PC-9 (cell line): Measurements from ENCODE around the gene ASCC3. TPM values are rescaled to one million over a fixed set of nuclear protein-coding genes. Genes with fewer than 3 reads are reported as not detected.

ENCODE experiments used
- BruUV-seq: library from RNA; stranded (reverse); fragments of 400-500 nt; replicated peaks from 2 replicates; lab custom pipeline; 2021; lab: Mats Ljungman, UMichigan
- CTCF ChIA-PET: fragments of 300-600 bp; sonication (Branson Sonifier 250); formaldehyde crosslinking; loops from one replicate; lab custom pipeline; 2022; ENCODE audit warnings: antibody characterized with exemption; lab: Charles Lee
- POLR2A ChIA-PET: fragments of 300-600 bp; sonication (Branson Sonifier 250); formaldehyde crosslinking; loops from one replicate; lab custom pipeline; 2022; ENCODE audit warnings: antibody characterized with exemption; ENCODE audit not compliant: unreplicated experiment; lab: Charles Lee
- DNase-seq, 2 experiments: peaks; one replicate each; pipeline versions ENCODE4 v3.0.0 to v3.0.0-alpha.2; 2015 to 2022; ENCODE audit warnings: mixed read lengths in 1 of 2
- H2AFZ ChIP-seq: fragments of 200-600 bp; sonication (generic); 2 replicates; pipeline ENCODE4 v1.8.1; 2017; ENCODE audit warnings: antibody characterized with exemption
- H3F3A ChIP-seq: fragments of 200-600 bp; sonication (generic); 2 replicates; pipeline ENCODE4 v1.8.1; 2017; ENCODE audit warnings: antibody characterized with exemption, mild to moderate bottlenecking, low read depth; ENCODE audit not compliant: insufficient read depth
- H3K27ac ChIP-seq: fragments of 200-600 bp; sonication (generic); 2 replicates; pipeline ENCODE4 v1.6.1; 2016; ENCODE audit warnings: mixed run types
- H3K27me3 ChIP-seq: fragments of 200-600 bp; sonication (generic); 2 replicates; pipeline ENCODE4 v1.6.1; 2016; ENCODE audit warnings: low read depth, mixed run types; ENCODE audit not compliant: insufficient read depth
- H3K36me3 ChIP-seq: fragments of 200-600 bp; sonication (generic); 2 replicates; pipeline ENCODE4 v1.6.1; 2016; ENCODE audit warnings: low read depth, mixed run types
- H3K4me1 ChIP-seq: fragments of 200-600 bp; sonication (generic); replicated peaks from 2 replicates; pipeline ENCODE4 v1.6.1; 2016; ENCODE audit warnings: mixed run types; ENCODE audit not compliant: insufficient read depth
- H3K4me2 ChIP-seq: fragments of 200-600 bp; sonication (generic); 2 replicates; pipeline ENCODE4 v1.6.1; 2017; ENCODE audit warnings: mixed run types
- H3K4me3 ChIP-seq: fragments of 200-600 bp; sonication (generic); 2 replicates; pipeline ENCODE4 v1.6.1; 2016; ENCODE audit warnings: mixed run types
- H3K79me2 ChIP-seq: fragments of 200-600 bp; sonication (generic); 2 replicates; pipeline ENCODE4 v1.6.1; 2017; ENCODE audit warnings: low read depth, mixed run types
- H3K9me2 ChIP-seq: fragments of 200-600 bp; sonication (generic); 2 replicates; pipeline ENCODE4 v1.8.1; 2017; ENCODE audit warnings: mild to moderate bottlenecking; ENCODE audit not compliant: insufficient read depth
- H3K9me3 ChIP-seq: fragments of 200-600 bp; sonication (generic); 2 replicates; pipeline ENCODE4 v1.8.1; 2016; ENCODE audit warnings: low read depth; ENCODE audit not compliant: insufficient read depth
- H4K20me1 ChIP-seq: fragments of 200-600 bp; sonication (generic); 2 replicates; pipeline ENCODE4 v1.8.1; 2017; ENCODE audit not compliant: insufficient read depth
- EZH2 ChIP-seq: fragments of 200-600 bp; sonication (generic); IDR thresholded peaks from 2 replicates; pipeline ENCODE4 v1.8.0; 2017; ENCODE audit warnings: antibody characterized with exemption, low read depth
- intact Hi-C: fragments of 100-400 bp; cut with micrococcal nuclease; formaldehyde crosslinking; loops from one replicate; pipeline ENCODE4 v1.10.0; 2022; ENCODE audit not compliant: unreplicated experiment
- total RNA-seq: library from RNA; stranded (reverse); gene quantifications from 2 replicates; pipeline ENCODE4 v1.2.3, GENCODE V29; 2021
- TF ChIP-seq, protein P1 (sequence below): fragments of 200-600 bp; sonication (generic); conservative IDR thresholded peaks from 2 replicates; pipeline ENCODE4 v1.6.1; 2017; ENCODE audit warnings: mixed run types, antibody characterized with exemption, mild to moderate bottlenecking, moderate library complexity

Gene ASCC3
- total RNA-seq, 1 experiment from 2014 or later, result 29.4 TPM

DNA sequence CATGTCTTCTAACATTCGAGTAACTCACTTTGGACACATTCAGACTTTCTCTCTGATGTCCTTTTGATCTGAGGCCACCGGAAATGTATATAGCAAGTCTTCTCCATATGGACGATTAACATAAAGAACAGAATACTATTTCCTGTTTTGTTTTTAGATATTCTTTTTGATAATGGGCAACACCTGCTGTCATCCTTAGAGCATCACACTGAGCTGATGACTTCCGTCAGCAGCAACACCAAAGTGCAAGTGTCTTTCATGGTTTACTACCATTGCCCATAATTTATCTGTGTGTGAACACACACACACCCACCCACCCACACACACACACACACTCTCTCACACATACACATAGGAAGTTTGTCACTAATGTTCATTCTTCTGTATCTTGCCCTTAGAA lies 303.7 kb downstream of the ASCC3 start:
- Histone ChIP-seq H3K27ac (no peak overlapping the region), H4K20me1 (no peaks in the 10 kb centered on the region), H3K36me3 (0 out of 2 replicates have a peak, but pooled peaks cover 3% of the 10 kb centered on the region), H3K79me2 (no peaks in the 10 kb centered on the region), H3K4me2 (no peak overlapping the region), H2AFZ (no peak overlapping the region), H3K9me2 (no peaks in the 10 kb centered on the region), H3F3A (no peaks in the 10 kb centered on the region), H3K4me3 (no peak overlapping the region), H3K27me3 (no peaks in the 10 kb centered on the region), H3K4me1 (no peaks in the 10 kb centered on the region), H3K9me3 (no peaks in the 10 kb centered on the region)
- no peak for TF ChIP-seq EZH2
- TF ChIP-seq, protein P1, sequence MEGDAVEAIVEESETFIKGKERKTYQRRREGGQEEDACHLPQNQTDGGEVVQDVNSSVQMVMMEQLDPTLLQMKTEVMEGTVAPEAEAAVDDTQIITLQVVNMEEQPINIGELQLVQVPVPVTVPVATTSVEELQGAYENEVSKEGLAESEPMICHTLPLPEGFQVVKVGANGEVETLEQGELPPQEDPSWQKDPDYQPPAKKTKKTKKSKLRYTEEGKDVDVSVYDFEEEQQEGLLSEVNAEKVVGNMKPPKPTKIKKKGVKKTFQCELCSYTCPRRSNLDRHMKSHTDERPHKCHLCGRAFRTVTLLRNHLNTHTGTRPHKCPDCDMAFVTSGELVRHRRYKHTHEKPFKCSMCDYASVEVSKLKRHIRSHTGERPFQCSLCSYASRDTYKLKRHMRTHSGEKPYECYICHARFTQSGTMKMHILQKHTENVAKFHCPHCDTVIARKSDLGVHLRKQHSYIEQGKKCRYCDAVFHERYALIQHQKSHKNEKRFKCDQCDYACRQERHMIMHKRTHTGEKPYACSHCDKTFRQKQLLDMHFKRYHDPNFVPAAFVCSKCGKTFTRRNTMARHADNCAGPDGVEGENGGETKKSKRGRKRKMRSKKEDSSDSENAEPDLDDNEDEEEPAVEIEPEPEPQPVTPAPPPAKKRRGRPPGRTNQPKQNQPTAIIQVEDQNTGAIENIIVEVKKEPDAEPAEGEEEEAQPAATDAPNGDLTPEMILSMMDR, result no peak
- intact Hi-C loops, result no loop called here
- ChIA-PET CTCF (no interaction called here), POLR2A (no interaction called here)
- BruUV-seq, result no TSS peak
- DNase-seq, result no peak

DNA sequence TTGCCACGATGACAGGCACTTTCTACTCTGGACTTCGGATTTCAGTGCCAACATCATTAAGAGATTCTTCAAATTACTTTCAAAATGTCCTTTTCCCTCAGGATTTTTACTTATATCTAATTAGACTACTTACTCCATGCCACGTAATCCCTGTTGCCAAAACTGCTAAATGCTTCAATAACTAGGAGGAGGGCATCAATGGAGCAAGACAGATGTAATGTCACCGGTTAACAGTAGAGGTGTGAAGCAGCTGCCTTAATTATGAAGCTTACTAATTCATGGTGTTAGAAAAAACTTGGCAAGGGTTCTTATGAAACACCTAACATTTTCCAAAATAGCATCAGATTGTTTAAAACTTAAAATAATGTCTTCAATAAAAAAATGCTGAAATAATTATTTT lies 305.2 kb downstream of the ASCC3 start:
- H3K27me3 ChIP-seq, result no peaks in the 10 kb centered on the region
- ChIA-PET CTCF (no interaction called here), POLR2A (no interaction called here)
- no peak for DNase-seq
- H3F3A ChIP-seq, result no peaks in the 10 kb centered on the region
- H4K20me1 ChIP-seq, result no peaks in the 10 kb centered on the region
- no peak overlapping the region for H2AFZ ChIP-seq
- 0 out of 2 replicates have a peak, but pooled peaks cover 3% of the 10 kb centered on the region for H3K36me3 ChIP-seq
- no TSS peak for BruUV-seq
- intact Hi-C loops, result no loop called here
- no peak overlapping the region for H3K4me2 ChIP-seq
- H3K4me1 ChIP-seq, result no peaks in the 10 kb centered on the region
- no peak for TF ChIP-seq EZH2
- TF ChIP-seq, protein P1, result no peak
- H3K27ac ChIP-seq, result no peak overlapping the region
- no peaks in the 10 kb centered on the region for H3K9me3 ChIP-seq
- H3K9me2 ChIP-seq, result no peaks in the 10 kb centered on the region
- H3K4me3 ChIP-seq, result no peak overlapping the region
- H3K79me2 ChIP-seq, result no peaks in the 10 kb centered on the region

DNA sequence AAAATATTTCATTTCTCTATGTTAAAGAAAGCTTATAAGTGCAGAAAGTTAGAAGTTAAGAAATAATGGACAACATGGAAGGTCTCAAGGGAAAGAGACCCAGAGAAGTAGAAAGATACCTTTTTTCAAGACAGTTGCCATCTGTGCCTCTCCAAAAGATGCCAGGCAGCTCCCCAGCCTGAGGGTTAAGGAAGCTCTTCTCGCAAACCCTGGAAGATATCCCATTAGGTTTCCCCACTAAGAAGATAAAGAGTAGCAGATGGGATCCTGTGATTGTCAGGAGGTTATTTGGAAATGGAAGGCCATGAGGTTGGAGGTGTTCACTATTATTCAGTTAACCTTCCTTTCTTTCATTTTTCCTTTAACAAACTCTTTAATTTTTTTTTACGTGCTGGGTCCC lies 306.3 kb downstream of the ASCC3 start:
- intact Hi-C loops, result loop anchor here (5.0 kb wide), 1 partner anchor 458 kb away; no protein-coding TSS in a partner anchor
- BruUV-seq, result no TSS peak
- Histone ChIP-seq H3F3A (no peaks in the 10 kb centered on the region), H2AFZ (no peak overlapping the region), H3K9me2 (no peaks in the 10 kb centered on the region), H3K79me2 (no peaks in the 10 kb centered on the region), H3K4me3 (no peak overlapping the region), H3K36me3 (0 out of 2 replicates have a peak, but pooled peaks cover under 1% of the 10 kb centered on the region), H3K4me1 (no peaks in the 10 kb centered on the region), H3K27me3 (no peaks in the 10 kb centered on the region), H3K9me3 (no peaks in the 10 kb centered on the region), H3K27ac (no peak overlapping the region), H4K20me1 (no peaks in the 10 kb centered on the region), H3K4me2 (no peak overlapping the region)
- no peak for DNase-seq
- CTCF ChIA-PET, result interaction anchor here (0.6 kb wide), 1 partner anchor 471 kb away, joined by 3 read pairs; no protein-coding TSS in a partner anchor
- POLR2A ChIA-PET, result no interaction called here
- no peak for TF ChIP-seq EZH2
- TF ChIP-seq, protein P1, result no peak
